H1 (cell line): ENCODE results near the gene TTC27. TPM values are rescaled to one million over a fixed set of nuclear protein-coding genes. Genes with fewer than 3 reads are reported as not detected.
"Not testable (repeated sequence)": the region's sequence is repeated elsewhere in the genome, so short reads cannot be mapped to it uniquely, and the experiment has no call there.

Experiments
- CTCF ChIA-PET: fragments of 300-600 bp; sonication (Branson Sonifier 250); formaldehyde crosslinking; loops from one replicate; lab custom pipeline; 2021; ENCODE audit not compliant: partially characterized antibody; lab: Charles Lee
- POLR2A ChIA-PET: fragments of 300-600 bp; sonication (Branson Sonifier 250); formaldehyde crosslinking; loops from one replicate; lab custom pipeline; 2021; ENCODE audit warnings: inconsistent platforms; ENCODE audit not compliant: partially characterized antibody; lab: Charles Lee
- DNase-seq, 2 experiments: peaks; one replicate each; pipeline versions ENCODE4 v3.0.0 to v3.0.0-alpha.2; 2010 to 2022; ENCODE audit warnings: low spot score in 2 of 2, low read depth in 1 of 2, mixed read lengths in 1 of 2
- FAIRE-seq: peaks from 2 replicates; lab custom pipeline; 2011; peaks lifted over from hg19 to GRCh38; lab: Jason Lieb, UNC
- H2AFZ ChIP-seq: 2 replicates; pipeline ENCODE4 v1.8.1; 2012; ENCODE audit warnings: low read length, inconsistent platforms
- H2AK5ac ChIP-seq: 2 replicates; pipeline ENCODE4 v1.6.1; 2013; ENCODE audit warnings: low read depth, low read length
- H2BK120ac ChIP-seq: replicated peaks from 2 replicates; pipeline ENCODE3; 2013; ENCODE audit warnings: low read depth, low read length, inconsistent platforms
- H2BK12ac ChIP-seq: 2 replicates; pipeline ENCODE4 v1.6.1; 2013; ENCODE audit warnings: low read depth, low read length
- H2BK15ac ChIP-seq: 2 replicates; pipeline ENCODE4 v1.6.1; 2013; ENCODE audit warnings: low read length
- H2BK20ac ChIP-seq: 2 replicates; pipeline ENCODE4 v1.6.1; 2013; ENCODE audit warnings: low read length
- H2BK5ac ChIP-seq: 2 replicates; pipeline ENCODE4 v1.6.1; 2013; ENCODE audit warnings: low read depth, low read length
- H3K14ac ChIP-seq: 2 replicates; pipeline ENCODE4 v1.6.1; 2013; ENCODE audit warnings: inconsistent platforms; ENCODE audit not compliant: insufficient read length
- H3K18ac ChIP-seq: 2 replicates; pipeline ENCODE4 v1.6.1; 2013; ENCODE audit warnings: low read length; ENCODE audit errors: extremely low read depth
- H3K23ac ChIP-seq: 2 replicates; pipeline ENCODE4 v1.6.1; 2013; ENCODE audit warnings: inconsistent platforms; ENCODE audit not compliant: insufficient read length
- H3K23me2 ChIP-seq: 2 replicates; pipeline ENCODE4 v1.6.1; 2013; ENCODE audit warnings: low read depth, low read length
- H3K27ac ChIP-seq: 2 replicates; pipeline ENCODE4 v1.6.1; 2011; ENCODE audit warnings: low read depth, low read length, inconsistent platforms
- H3K27me3 ChIP-seq, 4 experiments: replicated peaks in 1 of 4; 1 replicate in 1 of 4; 2 replicates in 3 of 4; pipeline versions ENCODE4 v1.6.1 to v1.8.1; 2011 to 2013; ENCODE audit warnings: low read length in 3 of 4, mild to moderate bottlenecking in 3 of 4, inconsistent platforms in 2 of 4, mixed read lengths in 2 of 4, moderate library complexity in 1 of 4; ENCODE audit not compliant: control insufficient read depth in 3 of 4, insufficient read depth in 3 of 4; ENCODE audit errors: extremely low read depth in 1 of 4
- H3K36me3 ChIP-seq, 4 experiments: 2 replicates each; pipeline versions ENCODE4 v1.6.1 to v1.8.1; 2011 to 2013; ENCODE audit warnings: mild to moderate bottlenecking in 4 of 4, low read length in 3 of 4, moderate library complexity in 2 of 4, control low read depth in 1 of 4, inconsistent platforms in 1 of 4; ENCODE audit not compliant: insufficient read depth in 4 of 4, control insufficient read depth in 2 of 4
- H3K4ac ChIP-seq: replicated peaks from 2 replicates; pipeline ENCODE3; 2013; ENCODE audit warnings: low read length, low read depth, mixed read lengths, inconsistent platforms; ENCODE audit not compliant: insufficient read length
- H3K4me1 ChIP-seq, 4 experiments: replicated peaks in 1 of 4; 1 replicate in 1 of 4; 2 replicates in 3 of 4; pipeline versions ENCODE4 v1.6.1 to v1.8.1; 2011 to 2013; ENCODE audit warnings: low read length in 3 of 4, inconsistent platforms in 2 of 4, mixed read lengths in 1 of 4; ENCODE audit not compliant: insufficient read depth in 4 of 4, control insufficient read depth in 3 of 4
- H3K4me2 ChIP-seq, 2 experiments: 2 replicates each; pipeline versions ENCODE4 v1.6.1 to v1.8.1; 2011 to 2013; ENCODE audit warnings: low read depth in 2 of 2, low read length in 2 of 2, control low read depth in 1 of 2, inconsistent platforms in 1 of 2, mild to moderate bottlenecking in 1 of 2; ENCODE audit not compliant: insufficient read depth in 1 of 2
- H3K4me3 ChIP-seq, 4 experiments: fragments of 200-600, 300-600 bp in 1 of 4; sonication (generic), shearing (Covaris generic), sonication (Bioruptor Twin) in 1 of 4; 2 replicates each; pipeline versions ENCODE4 v1.5.1 to v1.8.1; 2011 to 2016; ENCODE audit warnings: low read length in 4 of 4, low read depth in 3 of 4, control low read depth in 2 of 4, inconsistent platforms in 2 of 4, mild to moderate bottlenecking in 2 of 4, mixed read lengths in 1 of 4, moderate library complexity in 1 of 4; ENCODE audit not compliant: insufficient read depth in 2 of 4; ENCODE audit errors: extremely low read depth in 1 of 4
- H3K56ac ChIP-seq: replicated peaks from 2 replicates; pipeline ENCODE3; 2013; ENCODE audit warnings: low read depth, mild to moderate bottlenecking, mixed read lengths, low read length, inconsistent platforms; ENCODE audit not compliant: insufficient read length
- H3K79me1 ChIP-seq: 2 replicates; pipeline ENCODE4 v1.6.1; 2013; ENCODE audit warnings: low read depth, low read length, control low read depth
- H3K79me2 ChIP-seq, 2 experiments: 2 replicates each; pipeline versions ENCODE4 v1.6.1 to v1.8.1; 2012 to 2013; ENCODE audit warnings: low read length in 2 of 2, mild to moderate bottlenecking in 2 of 2, inconsistent platforms in 1 of 2; ENCODE audit not compliant: insufficient read depth in 2 of 2, control insufficient read depth in 1 of 2
- H3K9ac ChIP-seq, 4 experiments: replicated peaks in 1 of 4; 1 replicate in 1 of 4; 2 replicates in 3 of 4; pipeline versions ENCODE4 v1.6.1 to v1.8.1; 2011 to 2013; ENCODE audit warnings: low read depth in 3 of 4, low read length in 3 of 4, control low read depth in 2 of 4, mild to moderate bottlenecking in 2 of 4, moderate library complexity in 2 of 4, inconsistent platforms in 1 of 4; ENCODE audit errors: extremely low read depth in 1 of 4
- H3K9me3 ChIP-seq, 2 experiments: 2 replicates each; pipeline versions ENCODE4 v1.6.1 to v1.8.1; 2012 to 2013; ENCODE audit warnings: mild to moderate bottlenecking in 2 of 2, moderate library complexity in 2 of 2, control low read depth in 1 of 2, inconsistent platforms in 1 of 2, low read depth in 1 of 2, low read length in 1 of 2, mixed read lengths in 1 of 2; ENCODE audit not compliant: insufficient read depth in 2 of 2
- H4K20me1 ChIP-seq, 2 experiments: replicated peaks in 1 of 2; 2 replicates each; pipeline versions ENCODE3 to v1.8.1; 2011 to 2013; ENCODE audit warnings: inconsistent platforms in 2 of 2, low read length in 2 of 2, mild to moderate bottlenecking in 1 of 2; ENCODE audit not compliant: insufficient read depth in 2 of 2, control insufficient read depth in 1 of 2
- H4K5ac ChIP-seq: 2 replicates; pipeline ENCODE4 v1.6.1; 2013; ENCODE audit warnings: low read length, low read depth, mixed read lengths, inconsistent platforms; ENCODE audit not compliant: insufficient read length
- H4K8ac ChIP-seq: 2 replicates; pipeline ENCODE4 v1.8.0; 2013; ENCODE audit warnings: mild to moderate bottlenecking, moderate library complexity, low read length, inconsistent platforms; ENCODE audit not compliant: insufficient read depth; ENCODE audit errors: extremely low read depth
- H4K91ac ChIP-seq: replicated peaks from 2 replicates; pipeline ENCODE3; 2013; ENCODE audit warnings: low read length, mixed read lengths, inconsistent platforms; ENCODE audit not compliant: insufficient read length
- CBX5 ChIP-seq: fragments of 300-800, 300-1000 bp; sonication (generic); IDR thresholded peaks from 2 replicates; pipeline ENCODE4 v1.7.1; 2016; ENCODE audit warnings: antibody characterized with exemption, low read length, low read depth
- CBX8 ChIP-seq: fragments of 300-800, 300-1000 bp; sonication (generic); IDR thresholded peaks from 2 replicates; pipeline ENCODE4 v1.7.1; 2016; ENCODE audit warnings: low read depth, low read length, borderline replicate concordance
- E2F6 ChIP-seq: IDR thresholded peaks from 2 replicates; pipeline ENCODE4 v1.6.1; 2012; ENCODE audit warnings: inconsistent platforms
- GTF2F1 ChIP-seq: IDR thresholded peaks from 2 replicates; pipeline ENCODE4 v1.6.1; 2012; ENCODE audit warnings: low read depth, low read length, improper control_type of control experiment, borderline replicate concordance
- JUND ChIP-seq: IDR thresholded peaks from 2 replicates; pipeline ENCODE4 v1.6.1; 2011; ENCODE audit warnings: mild to moderate bottlenecking, improper control_type of control experiment, low read length
- KDM4A ChIP-seq: IDR thresholded peaks from one replicate; pipeline ENCODE4 v1.7.1; 2012; ENCODE audit warnings: low read depth, mild to moderate bottlenecking, moderate library complexity, low read length, inconsistent platforms; ENCODE audit not compliant: severe bottlenecking
- MAX ChIP-seq: IDR thresholded peaks from 2 replicates; pipeline ENCODE4 v1.6.1; 2012; ENCODE audit warnings: inconsistent platforms
- SP1 ChIP-seq: IDR thresholded peaks from 2 replicates; pipeline ENCODE4 v1.6.1; 2011; ENCODE audit warnings: low read depth, low read length
- SP4 ChIP-seq: IDR thresholded peaks from 2 replicates; pipeline ENCODE4 v1.6.1; 2012; ENCODE audit warnings: low read length, inconsistent platforms
- WGBS, 2 experiments: shearing (Covaris generic) in 1 of 2; methylation state at CpG; one replicate each; pipeline versions ENCODE4 v1.1.6 to v1.1.7; 2013 to 2015; ENCODE audit warnings: low lambda C conversion rate in 2 of 2, mixed read lengths in 2 of 2, inconsistent platforms in 1 of 2, low coverage in 1 of 2, missing lambda C conversion rate in 1 of 2; ENCODE audit not compliant: insufficient replicate concordance in 2 of 2, insufficient coverage in 1 of 2, insufficient read length in 1 of 2; ENCODE audit errors: extremely low coverage in 1 of 2, missing lambda C conversion rate in 1 of 2; 5-methylcytosine and 5-hydroxymethylcytosine counted together
- polyA plus RNA-seq, 7 experiments: library from polyadenylated mRNA; depleted of rRNA in 3 of 7; stranded (reverse) in 5 of 7; unstranded in 2 of 7; fragments of >200 nt in 5 of 7; fragments of 200-250 nt in 2 of 7; gene quantifications; 1 replicate in 5 of 7; 2 replicates in 1 of 7; 4 replicates in 1 of 7; pipeline versions ENCODE4 v1.2.1 to v1.2.3, GENCODE V29; 2011 to 2013; ENCODE audit warnings: missing spikeins in 2 of 7, mixed read lengths in 2 of 7
- total RNA-seq: library from RNA; stranded (reverse); fragmentation: NEBNext Ultra II Directional; extraction: Animal tissue kit (Norgen Biotek cat#: 25700); gene quantifications from 2 replicates; pipeline ENCODE4 v1.2.1, GENCODE V29; 2021

TTC27 gene
- total and polyA plus RNA-seq, 2 of the 8 experiments (the other 6 are each of a cell fraction or from before 2014, with no cell fraction given) = 13.8 to 29.1 TPM

- TF ChIP-seq CBX8 (no peak), KDM4A (no peak), GTF2F1 (no peak), JUND (no peak), SP1 (no peak), SP4 (no peak), CBX5 (no peak), E2F6 (no peak), MAX (no peak)
- TF ChIP-seq, all 59 proteins: peak for 0
These were observed 5.2 kb downstream of the TTC27 start (continued) for GRCh38 chr2:32633040-32633439.

DNA sequence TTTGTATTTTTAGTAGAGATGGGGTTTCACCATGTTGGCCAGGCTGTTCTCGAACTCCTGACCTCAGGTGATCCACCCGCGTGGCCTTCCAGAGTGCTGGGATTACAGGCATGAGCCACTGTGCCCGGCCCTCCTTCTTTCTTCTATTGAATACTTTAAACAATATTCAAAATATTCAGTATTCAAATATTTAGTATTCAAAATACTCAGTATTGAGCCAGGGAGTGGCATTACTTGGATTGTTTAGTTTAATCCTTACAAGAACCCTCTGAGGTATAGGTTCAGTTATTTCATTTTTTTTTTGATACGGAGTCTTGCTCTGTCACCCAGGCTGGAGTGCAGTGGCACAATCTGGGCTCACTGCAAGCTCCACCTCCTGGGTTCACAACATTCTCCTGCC, 10.7 kb downstream of the TTC27 start:
- H3K9ac ChIP-seq, H4K8ac ChIP-seq, H2BK12ac ChIP-seq, H3K23ac ChIP-seq, H2AK5ac ChIP-seq, H3K27ac ChIP-seq, CTCF ChIA-PET, H3K4ac ChIP-seq, H2AFZ ChIP-seq, H3K79me1 ChIP-seq, H3K18ac ChIP-seq, H2BK5ac ChIP-seq, POLR2A ChIA-PET, H3K79me2 ChIP-seq, H3K4me1 ChIP-seq, H4K5ac ChIP-seq, H3K27me3 ChIP-seq, H2BK120ac ChIP-seq, H2BK15ac ChIP-seq, H3K14ac ChIP-seq, H3K23me2 ChIP-seq, H4K20me1 ChIP-seq, H3K9me3 ChIP-seq, H3K4me3 ChIP-seq, DNase-seq, H3K4me2 ChIP-seq, H4K91ac ChIP-seq, H2BK20ac ChIP-seq, H3K56ac ChIP-seq, FAIRE-seq: not testable (repeated sequence)
- WGBS, 2 experiments = 93% methylated on average over 5 of the region's 5 CpGs; no CpG with 5 or more reads in 1 of the 2 experiments
- H3K36me3 ChIP-seq = peaks cover 0 to 29% (median 10%) of the 10 kb centered on the region in 4 experiments; a peak in 6 of 8 replicates
